Thyroid gland (tissue), 4 donors: ENCODE data around the gene ZC3H7A. TPM values are rescaled to one million over a fixed set of nuclear protein-coding genes. Genes with fewer than 3 reads are reported as not detected.
A peak's percentile ranks its signal among the peaks of the same experiment; 100 is the strongest.
"Not testable (repeated sequence)": the region's sequence is repeated elsewhere in the genome, so short reads cannot be mapped to it uniquely, and the experiment has no call there.

Source experiments
- DNase-seq, 2 donors: peaks; one replicate each; pipeline ENCODE4 v3.0.0-alpha.2; 2019
- H3K27ac ChIP-seq, 3 donors: fragments of 200-600 bp; sonication (generic); 1 replicate in 2 of 3; 2 replicates in 1 of 3; pipeline ENCODE4 v1.5.1; 2016 to 2019; ENCODE audit warnings: mild to moderate bottlenecking in 1 of 3, moderate library complexity in 1 of 3
- H3K27me3 ChIP-seq: fragments of 200-600 bp; sonication (generic); one replicate; pipeline ENCODE4 v1.5.1; 2019
- H3K36me3 ChIP-seq, 2 donors: fragments of 200-600 bp; sonication (generic); one replicate each; pipeline ENCODE4 v1.5.1; 2016 to 2019
- H3K4me1 ChIP-seq, 2 donors: fragments of 200-600 bp; sonication (generic); one replicate each; pipeline ENCODE4 v1.5.1; 2017 to 2019
- H3K4me3 ChIP-seq, 3 donors: fragments of 200-600 bp; sonication (generic); replicated peaks in 1 of 3; 1 replicate in 2 of 3; 2 replicates in 1 of 3; pipeline ENCODE4 v1.5.1; 2016; ENCODE audit warnings: mild to moderate bottlenecking in 1 of 3
- H3K9me3 ChIP-seq: fragments of 200-600 bp; sonication (generic); one replicate; pipeline ENCODE4 v1.5.1; 2017
- POLR2A ChIP-seq, 2 donors: fragments of 450-650 bp; IDR thresholded peaks; one replicate each; pipeline ENCODE4 v1.6.1; 2017; ENCODE audit warnings: antibody characterized with exemption in 2 of 2, mild to moderate bottlenecking in 2 of 2, moderate library complexity in 1 of 2
- WGBS, 2 donors: methylation state at CpG; one replicate each; pipeline ENCODE4 v1.1.5; 2017; 5-methylcytosine and 5-hydroxymethylcytosine counted together
- intact Hi-C: fragments of 100-400 bp; cut with DNase I; formaldehyde crosslinking; loops from one replicate; pipeline ENCODE4 v1.15.1; 2023
- total RNA-seq, 4 donors: library from RNA; depleted of rRNA; stranded (reverse); fragments of >200 nt; gene quantifications; one replicate each; pipeline ENCODE4 v1.2.3, GENCODE V29; 2016
- TF ChIP-seq, protein P1 (sequence below), 6 experiments: fragments of 200-600 bp in 3 of 6; fragments of 450-650 bp in 3 of 6; sonication (generic) in 3 of 6; IDR thresholded peaks; one replicate each; pipeline ENCODE4 v1.5.1; 2016 to 2019; ENCODE audit warnings: antibody characterized with exemption in 6 of 6, mild to moderate bottlenecking in 2 of 6, inconsistent platforms in 1 of 6, moderate library complexity in 1 of 6

ZC3H7A gene
- total RNA-seq, 4 donors from 2014 or later, result 48.9 to 105 (median 62.7) TPM

DNA sequence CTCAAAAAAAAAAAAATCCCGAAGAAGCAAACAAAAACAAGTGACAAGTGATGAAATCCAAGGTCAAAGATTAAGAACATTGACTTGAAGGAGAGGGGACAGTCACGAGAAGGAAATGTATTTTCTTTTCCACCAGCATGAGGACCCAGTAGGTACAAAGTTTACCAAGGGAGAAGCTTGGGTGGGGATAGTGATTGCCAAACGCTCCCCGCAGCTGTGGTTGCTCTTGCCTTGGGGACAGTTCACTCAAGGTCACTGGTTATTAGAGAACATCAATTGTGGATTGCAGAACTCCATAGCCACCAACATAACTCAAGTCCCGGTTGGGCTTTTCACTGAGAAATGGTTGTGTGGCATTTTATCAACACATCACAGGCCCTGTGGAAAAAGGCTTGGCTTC lies 27.3 kb upstream of the ZC3H7A start:
- intact Hi-C loops, result no loop called here
- no peaks in the 10 kb centered on the region for H3K27me3 ChIP-seq
- H3K4me1 ChIP-seq, result peaks cover 0 to 9% of the 10 kb centered on the region in 2 donors
- peak; percentile 20 to 37 for DNase-seq
- H3K27ac ChIP-seq, result peak overlapping the region in 1 of 3 donors; percentile 32
- TF ChIP-seq, protein P1, sequence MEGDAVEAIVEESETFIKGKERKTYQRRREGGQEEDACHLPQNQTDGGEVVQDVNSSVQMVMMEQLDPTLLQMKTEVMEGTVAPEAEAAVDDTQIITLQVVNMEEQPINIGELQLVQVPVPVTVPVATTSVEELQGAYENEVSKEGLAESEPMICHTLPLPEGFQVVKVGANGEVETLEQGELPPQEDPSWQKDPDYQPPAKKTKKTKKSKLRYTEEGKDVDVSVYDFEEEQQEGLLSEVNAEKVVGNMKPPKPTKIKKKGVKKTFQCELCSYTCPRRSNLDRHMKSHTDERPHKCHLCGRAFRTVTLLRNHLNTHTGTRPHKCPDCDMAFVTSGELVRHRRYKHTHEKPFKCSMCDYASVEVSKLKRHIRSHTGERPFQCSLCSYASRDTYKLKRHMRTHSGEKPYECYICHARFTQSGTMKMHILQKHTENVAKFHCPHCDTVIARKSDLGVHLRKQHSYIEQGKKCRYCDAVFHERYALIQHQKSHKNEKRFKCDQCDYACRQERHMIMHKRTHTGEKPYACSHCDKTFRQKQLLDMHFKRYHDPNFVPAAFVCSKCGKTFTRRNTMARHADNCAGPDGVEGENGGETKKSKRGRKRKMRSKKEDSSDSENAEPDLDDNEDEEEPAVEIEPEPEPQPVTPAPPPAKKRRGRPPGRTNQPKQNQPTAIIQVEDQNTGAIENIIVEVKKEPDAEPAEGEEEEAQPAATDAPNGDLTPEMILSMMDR (IDR thresholded peaks at IDR 0.05), result no peak
- no peak for TF ChIP-seq POLR2A (IDR thresholded peaks at IDR 0.05)
- H3K4me3 ChIP-seq, result no peak overlapping the region
- no peaks in the 10 kb centered on the region for H3K36me3 ChIP-seq
- WGBS, 2 donors, result 35 to 47% methylated on average over 5 of the region's 5 CpGs
- no peaks in the 10 kb centered on the region for H3K9me3 ChIP-seq

GRCh38 chr16:11823645-11824044 lies 26.6 kb upstream of the ZC3H7A start:
- WGBS, 2 donors, result 97 to 99% methylated on average over 5 of the region's 5 CpGs
- intact Hi-C loops, H3K9me3 ChIP-seq, DNase-seq, H3K4me3 ChIP-seq, H3K27me3 ChIP-seq, H3K4me1 ChIP-seq, H3K36me3 ChIP-seq, H3K27ac ChIP-seq: not testable (repeated sequence)

GRCh38 chr16:11819798-11820197 lies 22.7 kb upstream of the ZC3H7A start:
- H3K4me3 ChIP-seq, result no peak overlapping the region
- H3K27ac ChIP-seq, result no peak overlapping the region
- 89 to 91% methylated on average over 10 of the region's 10 CpGs for WGBS, 2 donors
- no peaks in the 10 kb centered on the region for H3K9me3 ChIP-seq
- H3K36me3 ChIP-seq, result no peaks in the 10 kb centered on the region
- intact Hi-C loops, result loop anchor here (10.0 kb wide), 1 partner anchor 425 kb away; no protein-coding TSS in a partner anchor
- no peak for TF ChIP-seq POLR2A (IDR thresholded peaks at IDR 0.05)
- TF ChIP-seq, protein P1 (IDR thresholded peaks at IDR 0.05), result no peak
- no peak for DNase-seq
- peaks cover 0 to 9% of the 10 kb centered on the region in 2 donors for H3K4me1 ChIP-seq
- no peaks in the 10 kb centered on the region for H3K27me3 ChIP-seq

- 95 to 96% methylated on average over 13 of the region's 13 CpGs for WGBS, 2 donors
- not testable (repeated sequence) for H3K36me3 ChIP-seq, H3K27me3 ChIP-seq, H3K27ac ChIP-seq, DNase-seq, H3K9me3 ChIP-seq, H3K4me1 ChIP-seq, H3K4me3 ChIP-seq
- intact Hi-C loops, result loop anchor here (10.0 kb wide), 1 partner anchor 424 kb away; no protein-coding TSS in a partner anchor
Observed at GRCh38 chr16:11818970-11819369, 21.9 kb upstream of the ZC3H7A start.

GRCh38 chr16:11816123-11816522 lies 19.1 kb upstream of the ZC3H7A start:
- no peaks in the 10 kb centered on the region for H3K36me3 ChIP-seq
- H3K9me3 ChIP-seq, result no peaks in the 10 kb centered on the region
- intact Hi-C loops, result loop anchor here (10.0 kb wide), 1 partner anchor 421 kb away; no protein-coding TSS in a partner anchor
- H3K27ac ChIP-seq, result no peak overlapping the region
- 30 to 43% methylated on average over 5 of the region's 5 CpGs for WGBS, 2 donors
- H3K4me1 ChIP-seq, result peaks cover 0 to 3% of the 10 kb centered on the region in 2 donors
- no peak overlapping the region for H3K4me3 ChIP-seq
- TF ChIP-seq, protein P1 (IDR thresholded peaks at IDR 0.05), result no peak
- no peak for TF ChIP-seq POLR2A (IDR thresholded peaks at IDR 0.05)
- no peaks in the 10 kb centered on the region for H3K27me3 ChIP-seq
- DNase-seq, result peak; percentile 53 to 68

- intact Hi-C loops, result loop anchor here (10.0 kb wide), 1 partner anchor 420 kb away; no protein-coding TSS in a partner anchor
- not testable (repeated sequence) for H3K27me3 ChIP-seq, H3K9me3 ChIP-seq, H3K27ac ChIP-seq, H3K4me3 ChIP-seq, DNase-seq, H3K4me1 ChIP-seq, H3K36me3 ChIP-seq
- WGBS, 2 donors, result 85 to 90% methylated on average over 3 to 4 of the region's 4 CpGs
Observed at GRCh38 chr16:11814800-11815199, 17.7 kb upstream of the ZC3H7A start.

- WGBS, 2 donors, result 75 to 82% methylated on average over 8 of the region's 8 CpGs
- no peaks in the 10 kb centered on the region for H3K9me3 ChIP-seq
- H3K27me3 ChIP-seq, result no peaks in the 10 kb centered on the region
- H3K4me3 ChIP-seq, result no peak overlapping the region
- no peak for TF ChIP-seq POLR2A (IDR thresholded peaks at IDR 0.05)
- TF ChIP-seq, protein P1 (IDR thresholded peaks at IDR 0.05), result no peak
- H3K36me3 ChIP-seq, result no peaks in the 10 kb centered on the region
- intact Hi-C loops, result no loop called here
- H3K27ac ChIP-seq, result no peak overlapping the region
- DNase-seq, result no peak
- no peaks in the 10 kb centered on the region for H3K4me1 ChIP-seq
Observed at GRCh38 chr16:11806721-11807120, 9.7 kb upstream of the ZC3H7A start.
